Measurements from ENCODE around the gene PTGS1. TPM values are rescaled to one million over a fixed set of nuclear protein-coding genes. Genes with fewer than 3 reads are reported as not detected.

The PTGS1 gene
- total and polyA plus RNA-seq, 2 of the 8 experiments (the other 6 are each of a cell fraction or from before 2014, with no cell fraction given), result 1.1 to 1.9 TPM

- no peak overlapping the region for H2AFZ ChIP-seq (ENCODE audit: low read length)
- H2BK5ac ChIP-seq (ENCODE audit: low read depth, low read length), result no peak overlapping the region
- H3K27ac ChIP-seq (ENCODE audit: low read depth, low read length), result no peak overlapping the region
- H3K56ac ChIP-seq (replicated peaks; ENCODE audit: insufficient read length, low read depth, low read length), result no peak overlapping the region
- WGBS, 2 experiments (ENCODE audit: extremely low coverage in 1 of 2, insufficient coverage in 1 of 2, insufficient read length in 1 of 2, insufficient replicate concordance in 2 of 2, low coverage in 1 of 2, low lambda C conversion rate in 2 of 2, missing lambda C conversion rate in 1 of 2), result 92% methylated on average over 3 of the region's 3 CpGs; no CpG with 5 or more reads in 1 of the 2 experiments
- H4K91ac ChIP-seq (replicated peaks; ENCODE audit: insufficient read length, low read length), result no peak overlapping the region
- no peaks in the 10 kb centered on the region; the same call in 1 of the 2 replicates for H3K23me2 ChIP-seq (ENCODE audit: low read depth, low read length)
- no peak overlapping the region for H4K8ac ChIP-seq (ENCODE audit: extremely low read depth, insufficient read depth, low read length)
- no peak overlapping the region for H3K4ac ChIP-seq (replicated peaks; ENCODE audit: insufficient read length, low read depth, low read length)
- no peak overlapping the region for H3K4me2 ChIP-seq (ENCODE audit: insufficient read depth in 1 of 2, low read depth in 2 of 2, low read length in 2 of 2)
- no peak overlapping the region for H3K23ac ChIP-seq (ENCODE audit: insufficient read length)
- no peaks in the 10 kb centered on the region for H3K36me3 ChIP-seq (ENCODE audit: control insufficient read depth in 2 of 4, insufficient read depth in 4 of 4, low read length in 3 of 4)
- H3K79me2 ChIP-seq (ENCODE audit: control insufficient read depth in 1 of 2, insufficient read depth in 2 of 2, low read length in 2 of 2), result no peaks in the 10 kb centered on the region
- no peak for DNase-seq (ENCODE audit: low read depth in 1 of 2, low spot score in 2 of 2)
- no peaks in the 10 kb centered on the region for H3K9me3 ChIP-seq (ENCODE audit: insufficient read depth in 2 of 2, low read depth in 1 of 2, low read length in 1 of 2)
- peaks cover 2 to 17% (median 13%) of the 10 kb centered on the region in 4 experiments for H3K4me1 ChIP-seq (replicated peaks in 1 of 4; ENCODE audit: control insufficient read depth in 3 of 4, insufficient read depth in 4 of 4, low read length in 3 of 4)
- no peak overlapping the region for H2AK5ac ChIP-seq (ENCODE audit: low read depth, low read length)
- no peak overlapping the region for H3K14ac ChIP-seq (ENCODE audit: insufficient read length)
- H3K79me1 ChIP-seq (ENCODE audit: low read depth, low read length), result no peaks in the 10 kb centered on the region
- no peak overlapping the region for H4K5ac ChIP-seq (ENCODE audit: insufficient read length, low read depth, low read length)
- H3K27me3 ChIP-seq (replicated peaks in 1 of 4; ENCODE audit: control insufficient read depth in 3 of 4, extremely low read depth in 1 of 4, insufficient read depth in 3 of 4, low read length in 3 of 4), result no peaks in the 10 kb centered on the region
- H3K9ac ChIP-seq (replicated peaks in 1 of 4; ENCODE audit: extremely low read depth in 1 of 4, low read depth in 3 of 4, low read length in 3 of 4), result no peak overlapping the region
- H2BK12ac ChIP-seq (ENCODE audit: low read depth, low read length), result no peak overlapping the region
- ChIA-PET POLR2A (ENCODE audit: partially characterized antibody) (interaction anchor here (0.8 kb wide), 1 partner anchor 13 kb away, joined by 3 read pairs; no protein-coding TSS in a partner anchor), CTCF (ENCODE audit: partially characterized antibody) (interaction anchor here (0.8 kb wide), 1 partner anchor 50 kb away, joined by 4 read pairs; no protein-coding TSS in a partner anchor)
- no peak overlapping the region for H2BK15ac ChIP-seq (ENCODE audit: low read length)
- H3K4me3 ChIP-seq (ENCODE audit: extremely low read depth in 1 of 4, insufficient read depth in 2 of 4, low read depth in 3 of 4, low read length in 4 of 4), result no peak overlapping the region
- H4K20me1 ChIP-seq (replicated peaks in 1 of 2; ENCODE audit: control insufficient read depth in 1 of 2, insufficient read depth in 2 of 2, low read length in 2 of 2), result no peaks in the 10 kb centered on the region
- no peak for FAIRE-seq
- no peak overlapping the region for H3K18ac ChIP-seq (ENCODE audit: extremely low read depth, low read length)
- H2BK20ac ChIP-seq (ENCODE audit: low read length), result no peak overlapping the region
- no peak overlapping the region for H2BK120ac ChIP-seq (replicated peaks; ENCODE audit: low read depth, low read length)
- no peak for TF ChIP-seq SAP30 (IDR thresholded peaks at IDR 0.05; ENCODE audit: insufficient read depth, insufficient replicate concordance, low read length)
- no peak for TF ChIP-seq CHD2 (IDR thresholded peaks at IDR 0.05; ENCODE audit: low read length)
- no peak for TF ChIP-seq RNF2 (IDR thresholded peaks at IDR 0.05; ENCODE audit: borderline replicate concordance, low read depth, low read length, missing control alignments, poor library complexity, severe bottlenecking)
- TF ChIP-seq KDM1A (IDR thresholded peaks at IDR 0.05; ENCODE audit: borderline replicate concordance, low read length), result no peak
- no peak for TF ChIP-seq SRF (IDR thresholded peaks at IDR 0.05; ENCODE audit: low read depth, low read length)
- no peak for TF ChIP-seq TBP (IDR thresholded peaks at IDR 0.05; ENCODE audit: low read depth, low read length)
- TF ChIP-seq TEAD4 (IDR thresholded peaks at IDR 0.05; ENCODE audit: low read depth, low read length), result no peak
- TF ChIP-seq NRF1 (IDR thresholded peaks at IDR 0.05; ENCODE audit: low read depth, low read length), result no peak
- no peak for TF ChIP-seq HDAC6 (IDR thresholded peaks at IDR 0.05; ENCODE audit: low read depth, low read length)
- TF ChIP-seq ATF2 (IDR thresholded peaks at IDR 0.05; ENCODE audit: low read length), result no peak
- no peak for TF ChIP-seq NANOG (IDR thresholded peaks at IDR 0.05; ENCODE audit: insufficient read depth, low read depth, low read length, poor library complexity, severe bottlenecking)
- TF ChIP-seq CREB1 (IDR thresholded peaks at IDR 0.05), result no peak
- TF ChIP-seq SIRT6 (IDR thresholded peaks at IDR 0.05; ENCODE audit: low read length), result no peak
Observed at GRCh38 chr9:122329597-122329996, 41.2 kb upstream of the PTGS1 start.

Data from H1 (cell line).